Smooth muscle cell (in vitro differentiated cells): ENCODE measurements around the gene PLCE1. TPM values are rescaled to one million over a fixed set of nuclear protein-coding genes. Genes with fewer than 3 reads are reported as not detected.

ENCODE experiments used
- DNase-seq: peaks from one replicate; lab custom pipeline; 2025; ENCODE audit not compliant: unreplicated experiment; lab: John Stamatoyannopoulos, UW
- H2AFZ ChIP-seq: fragments of 200-600 bp; sonication (generic); 2 replicates; pipeline ENCODE4 v1.6.0; 2016; ENCODE audit warnings: antibody characterized with exemption, low read depth, mild to moderate bottlenecking
- H3F3A ChIP-seq: fragments of 200-600 bp; sonication (generic); 2 replicates; pipeline ENCODE4 v1.6.0; 2017; ENCODE audit warnings: antibody characterized with exemption, low read depth
- H3K27ac ChIP-seq: fragments of 200-600 bp; sonication (generic); 2 replicates; pipeline ENCODE4 v1.5.1; 2016; ENCODE audit warnings: low read depth, mild to moderate bottlenecking
- H3K27me3 ChIP-seq: fragments of 200-600 bp; sonication (generic); 2 replicates; pipeline ENCODE4 v1.6.1; 2016; ENCODE audit warnings: low read depth, mild to moderate bottlenecking
- H3K36me3 ChIP-seq: fragments of 200-600 bp; sonication (generic); 2 replicates; pipeline ENCODE4 v1.5.1; 2016; ENCODE audit warnings: low read depth
- H3K4me1 ChIP-seq: fragments of 200-600 bp; sonication (generic); 2 replicates; pipeline ENCODE4 v1.5.1; 2016; ENCODE audit warnings: low read depth
- H3K4me2 ChIP-seq: fragments of 200-600 bp; sonication (generic); 2 replicates; pipeline ENCODE4 v1.6.0; 2016; ENCODE audit warnings: mild to moderate bottlenecking
- H3K4me3 ChIP-seq: fragments of 200-600 bp; sonication (generic); 2 replicates; pipeline ENCODE4 v1.5.1; 2016; ENCODE audit warnings: mild to moderate bottlenecking
- H3K79me2 ChIP-seq: fragments of 200-600 bp; sonication (generic); 2 replicates; pipeline ENCODE4 v1.6.0; 2016; ENCODE audit warnings: low read depth, mild to moderate bottlenecking
- H3K9ac ChIP-seq: fragments of 200-600 bp; sonication (generic); 2 replicates; pipeline ENCODE4 v1.6.0; 2016; ENCODE audit warnings: low read depth
- H3K9me3 ChIP-seq: fragments of 200-600 bp; sonication (generic); replicated peaks from 2 replicates; pipeline ENCODE4 v1.5.1; 2016; ENCODE audit warnings: low read depth
- H4K20me1 ChIP-seq: fragments of 200-600 bp; sonication (generic); 2 replicates; pipeline ENCODE4 v1.6.0; 2016; ENCODE audit warnings: low read depth
- CTCF ChIP-seq: fragments of 200-600 bp; sonication (generic); IDR thresholded peaks from 2 replicates; pipeline ENCODE4 v1.5.1; 2017; ENCODE audit warnings: borderline replicate concordance, mild to moderate bottlenecking, antibody characterized with exemption; ENCODE audit not compliant: insufficient read depth, poor library complexity, severe bottlenecking
- WGBS: methylation state at CpG from one replicate; pipeline ENCODE4 v1.1.7; 2016; ENCODE audit warnings: low lambda C conversion rate; 5-methylcytosine and 5-hydroxymethylcytosine counted together
- polyA plus RNA-seq: library from polyadenylated mRNA; unstranded; fragments of >200 nt; fragmentation: Nextera tagmentation; extraction: Ambion mirVana; gene quantifications from 2 replicates; pipeline ENCODE4 v1.2.1, GENCODE V29; 2016
- total RNA-seq: library from RNA; depleted of rRNA; stranded (reverse); fragments of >200 nt; gene quantifications from 2 replicates; pipeline ENCODE4 v1.2.3, GENCODE V29; 2014

PLCE1 gene
- total and polyA plus RNA-seq, 2 experiments from 2014 or later, result 4.0 to 4.5 TPM

GRCh38 chr10:94037286-94037685, 43.6 kb downstream of the PLCE1 start:
- H3K79me2 ChIP-seq, result no peaks in the 10 kb centered on the region
- peaks cover 9% of the 10 kb centered on the region for H3K4me1 ChIP-seq
- H3K36me3 ChIP-seq, result no peaks in the 10 kb centered on the region
- no peak for TF ChIP-seq CTCF
- H3F3A ChIP-seq, result no peaks in the 10 kb centered on the region
- H3K9ac ChIP-seq, result no peak overlapping the region
- WGBS, result 80% methylated on average over 3 of the region's 3 CpGs
- no peak overlapping the region for H2AFZ ChIP-seq
- H3K27me3 ChIP-seq, result no peaks in the 10 kb centered on the region
- H4K20me1 ChIP-seq, result no peaks in the 10 kb centered on the region
- DNase-seq, result no peak
- H3K4me3 ChIP-seq, result no peak overlapping the region
- no peak overlapping the region for H3K4me2 ChIP-seq
- H3K9me3 ChIP-seq, result no peaks in the 10 kb centered on the region
- no peak overlapping the region for H3K27ac ChIP-seq

DNA sequence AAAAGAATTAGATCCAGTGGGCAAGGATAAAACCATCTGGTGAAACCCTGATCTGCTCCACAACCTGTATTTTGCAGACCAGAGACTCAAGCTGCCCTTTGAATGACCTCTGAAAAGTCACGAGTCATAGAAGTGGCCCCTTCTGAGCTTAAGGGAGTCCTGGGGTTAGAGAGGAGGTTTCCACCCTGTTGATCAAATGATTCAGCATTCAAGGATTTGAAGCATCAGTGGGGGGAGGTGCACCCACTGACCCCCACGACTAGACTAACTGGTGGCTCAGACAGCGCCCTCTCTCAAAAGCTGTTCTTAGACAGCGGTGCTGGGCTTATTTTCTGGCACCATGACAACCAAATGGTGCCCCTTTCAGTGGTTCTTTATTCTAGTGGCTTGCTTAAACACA, 44.3 kb downstream of the PLCE1 start:
- no peak overlapping the region for H3K9ac ChIP-seq
- H3K9me3 ChIP-seq, result no peaks in the 10 kb centered on the region
- no peak overlapping the region for H2AFZ ChIP-seq
- H4K20me1 ChIP-seq, result no peaks in the 10 kb centered on the region
- no peaks in the 10 kb centered on the region for H3K36me3 ChIP-seq
- H3F3A ChIP-seq, result no peaks in the 10 kb centered on the region
- no peak overlapping the region for H3K4me3 ChIP-seq
- WGBS, result 30% methylated on average over 4 of the region's 4 CpGs
- H3K27me3 ChIP-seq, result no peaks in the 10 kb centered on the region
- no peak for TF ChIP-seq CTCF
- H3K4me2 ChIP-seq, result no peak overlapping the region
- no peak for DNase-seq
- no peaks in the 10 kb centered on the region for H3K79me2 ChIP-seq
- peaks cover 13% of the 10 kb centered on the region for H3K4me1 ChIP-seq
- H3K27ac ChIP-seq, result no peak overlapping the region

GRCh38 chr10:94041206-94041605, 47.5 kb downstream of the PLCE1 start:
- Histone ChIP-seq H3K27me3 (no peaks in the 10 kb centered on the region), H4K20me1 (no peaks in the 10 kb centered on the region), H3K79me2 (no peaks in the 10 kb centered on the region), H3K9me3 (no peaks in the 10 kb centered on the region), H3F3A (no peaks in the 10 kb centered on the region), H3K9ac (no peak overlapping the region), H3K4me2 (no peak overlapping the region), H3K4me3 (no peak overlapping the region), H3K27ac (peak overlapping the region; percentile 78), H2AFZ (no peak overlapping the region), H3K36me3 (no peaks in the 10 kb centered on the region), H3K4me1 (peaks cover 13% of the 10 kb centered on the region)
- 93% methylated on average over 4 of the region's 4 CpGs for WGBS
- DNase-seq, result no peak
- TF ChIP-seq CTCF, result no peak

DNA sequence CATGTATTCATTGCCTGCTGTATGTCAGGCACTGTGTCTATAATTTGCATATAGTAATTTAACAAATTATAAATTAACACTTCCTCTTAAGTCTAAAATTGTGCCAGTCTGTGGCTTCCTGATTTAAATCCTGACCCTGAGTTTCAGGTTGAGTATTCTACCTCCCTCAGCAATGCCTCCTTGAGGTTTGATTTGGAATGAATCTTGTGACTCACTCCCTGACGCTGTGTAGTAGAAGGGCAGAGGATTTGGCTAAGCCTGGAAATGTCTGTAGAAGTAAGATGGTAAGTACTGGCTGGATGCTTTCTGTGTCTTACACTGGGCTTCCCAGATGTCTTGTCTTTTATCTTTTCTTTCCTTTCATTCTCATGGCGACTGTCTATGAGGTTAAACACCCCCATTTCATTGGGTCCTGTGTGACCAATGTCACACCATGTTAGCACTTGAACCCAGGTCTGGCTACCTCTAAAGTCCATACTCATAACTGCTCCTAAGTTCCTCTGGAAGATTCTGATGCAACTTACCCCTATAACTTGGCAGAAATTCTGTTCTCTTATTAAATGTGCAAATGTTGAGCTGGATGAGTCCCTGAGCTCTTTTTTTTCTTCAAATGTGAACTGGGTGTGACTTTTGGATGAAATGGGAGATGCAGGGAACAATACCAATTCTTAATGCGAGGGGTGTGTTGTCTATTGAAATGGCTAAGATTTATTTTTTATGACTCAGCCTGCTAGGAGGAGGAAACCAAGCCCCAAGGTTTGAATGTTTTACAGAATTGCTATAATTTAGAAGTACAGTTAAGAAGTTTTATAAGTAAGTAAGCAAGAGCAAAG, 48.5 kb downstream of the PLCE1 start:
- no peaks in the 10 kb centered on the region for H3K79me2 ChIP-seq
- H2AFZ ChIP-seq, result no peak overlapping the region
- peaks cover 13% of the 10 kb centered on the region for H3K4me1 ChIP-seq
- H3K27ac ChIP-seq, result peak overlapping the region; percentile 78
- no peak for TF ChIP-seq CTCF
- no peaks in the 10 kb centered on the region for H3K36me3 ChIP-seq
- no peak for DNase-seq
- H3K4me2 ChIP-seq, result peak overlapping the region; percentile 60
- H3K9me3 ChIP-seq, result no peaks in the 10 kb centered on the region
- no peaks in the 10 kb centered on the region for H3K27me3 ChIP-seq
- no peaks in the 10 kb centered on the region for H3F3A ChIP-seq
- 51% methylated on average over 3 of the region's 3 CpGs for WGBS
- no peak overlapping the region for H3K9ac ChIP-seq
- no peaks in the 10 kb centered on the region for H4K20me1 ChIP-seq
- peak overlapping the region; percentile 11 for H3K4me3 ChIP-seq
